DND-41 (cell line): Measurements from ENCODE around the gene SPIN2A.

Experiments
- CTCF ChIP-seq: IDR thresholded peaks from 2 replicates; pipeline ENCODE4 v1.5.1; 2012; ENCODE audit warnings: borderline replicate concordance, low read length, moderate library complexity, mild to moderate bottlenecking; ENCODE audit not compliant: poor library complexity, severe bottlenecking; ENCODE audit errors: extremely low read depth
- EZH2 ChIP-seq: IDR thresholded peaks from 3 replicates; pipeline ENCODE4 v1.6.1; 2012; ENCODE audit warnings: borderline replicate concordance, low read depth, mild to moderate bottlenecking, moderate library complexity, low read length, inconsistent platforms; ENCODE audit not compliant: severe bottlenecking

GRCh38 chrX:57121816-57122215 is 15.4 kb downstream of the SPIN2A start:
- TF ChIP-seq CTCF (no peak), EZH2 (no peak)
